CMK (cell line): ENCODE results near the gene TMEM115.

Experiments used
- DNase-seq: peaks from one replicate; pipeline ENCODE4 v3.0.0-alpha.2; 2010; ENCODE audit warnings: low read depth

Gene TMEM115

GRCh38 chr3:50352781-50353180 is 6.5 kb downstream of the TMEM115 start:
- no peak for DNase-seq

- no peak for DNase-seq
These were observed 8.0 kb downstream of the TMEM115 start for GRCh38 chr3:50351323-50351697.

GRCh38 chr3:50350527-50351322 is 8.6 kb downstream of the TMEM115 start, which contains the start of the genes CYB561D2 and NPRL2:
CYB561D2 (plus strand) TSS chr3:50350862; CDS start chr3:50351434, 572 bp downstream.
NPRL2 (minus strand) TSS chr3:50350775; CDS start chr3:50350652, 123 bp downstream.
- DNase-seq, result peak; percentile 90

- DNase-seq, result no peak
These were observed 9.2 kb downstream of the TMEM115 start for GRCh38 chr3:50350213-50350526.

- DNase-seq, result no peak
These were observed 12.0 kb downstream of the TMEM115 start for GRCh38 chr3:50347187-50347813.

- DNase-seq, result no peak
These were observed 13.6 kb downstream of the TMEM115 start, which contains the start of gene ZMYND10 for GRCh38 chr3:50345586-50346234. ZMYND10 (minus strand) TSS chr3:50345732; CDS start chr3:50345579, 153 bp downstream.

- no peak for DNase-seq
These were observed 14.3 kb downstream of the TMEM115 start for GRCh38 chr3:50345008-50345407.

GRCh38 chr3:50342813-50343633 is 16.3 kb downstream of the TMEM115 start:
- DNase-seq, result no peak

- DNase-seq, result no peak
These were observed 17.2 kb downstream of the TMEM115 start for GRCh38 chr3:50341996-50342650.

GRCh38 chr3:50341537-50341936 is 17.8 kb downstream of the TMEM115 start:
- DNase-seq, result no peak

- peak; percentile 99 for DNase-seq
These were observed 18.6 kb downstream of the TMEM115 start, which contains the start of gene RASSF1 for GRCh38 chr3:50340448-50341329. RASSF1 (minus strand) TSS chr3:50340836; CDS start chr3:50340805, 31 bp downstream.

- no peak for DNase-seq
These were observed 19.2 kb downstream of the TMEM115 start for GRCh38 chr3:50340147-50340447.

GRCh38 chr3:50339485-50340146 is 19.7 kb downstream of the TMEM115 start:
- no peak for DNase-seq

- DNase-seq, result no peak
These were observed 20.4 kb downstream of the TMEM115 start for GRCh38 chr3:50338965-50339364.

GRCh38 chr3:50337175-50337861 is 22.0 kb downstream of the TMEM115 start:
- DNase-seq, result peak; percentile 96

GRCh38 chr3:50336452-50337174 is 22.7 kb downstream of the TMEM115 start:
- DNase-seq, result no peak

- DNase-seq, result no peak
These were observed 24.8 kb downstream of the TMEM115 start for GRCh38 chr3:50334339-50335075.

GRCh38 chr3:50333744-50334328 is 25.5 kb downstream of the TMEM115 start:
- no peak for DNase-seq
